ENCODE results near the gene MDM4. TPM values are rescaled to one million over a fixed set of nuclear protein-coding genes. Genes with fewer than 3 reads are reported as not detected.
A peak's percentile ranks its signal among the peaks of the same experiment; 100 is the strongest.

MDM4 gene
- total RNA-seq, 4 donors from 2014 or later: 15.1 to 44.0 (median 28.9) TPM

GRCh38 chr1:204499511-204500468 is 16.4 kb upstream of the MDM4 start:
- no peaks in the 10 kb centered on the region for H3K9me3 ChIP-seq
- ATAC-seq (no peak), DNase-seq (no peak)
- H3K4me3 ChIP-seq: no peak overlapping the region
- H3K27ac ChIP-seq: no peak overlapping the region
- intact Hi-C loops (cut with DNase I; ENCODE audit: low total_unique reads) (no loop called here), in situ Hi-C loops (cut with MboI; ENCODE audit: low sequenced_read_pairs in 4 of 4) (loop anchor here (5.0 to 25.0 kb wide), 4 partner anchors 52 to 637 kb away; partner anchors contain the start of genes ETNK2 (in 1 of the 4), REN (in 1 of the 4) and SNRPE (in 1 of the 4))
- H3K4me1 ChIP-seq: peaks cover 0 to 12% of the 10 kb centered on the region in 2 donors
- H3K36me3 ChIP-seq: no peaks in the 10 kb centered on the region
- no peaks in the 10 kb centered on the region for H3K27me3 ChIP-seq
- TF ChIP-seq, protein P1, sequence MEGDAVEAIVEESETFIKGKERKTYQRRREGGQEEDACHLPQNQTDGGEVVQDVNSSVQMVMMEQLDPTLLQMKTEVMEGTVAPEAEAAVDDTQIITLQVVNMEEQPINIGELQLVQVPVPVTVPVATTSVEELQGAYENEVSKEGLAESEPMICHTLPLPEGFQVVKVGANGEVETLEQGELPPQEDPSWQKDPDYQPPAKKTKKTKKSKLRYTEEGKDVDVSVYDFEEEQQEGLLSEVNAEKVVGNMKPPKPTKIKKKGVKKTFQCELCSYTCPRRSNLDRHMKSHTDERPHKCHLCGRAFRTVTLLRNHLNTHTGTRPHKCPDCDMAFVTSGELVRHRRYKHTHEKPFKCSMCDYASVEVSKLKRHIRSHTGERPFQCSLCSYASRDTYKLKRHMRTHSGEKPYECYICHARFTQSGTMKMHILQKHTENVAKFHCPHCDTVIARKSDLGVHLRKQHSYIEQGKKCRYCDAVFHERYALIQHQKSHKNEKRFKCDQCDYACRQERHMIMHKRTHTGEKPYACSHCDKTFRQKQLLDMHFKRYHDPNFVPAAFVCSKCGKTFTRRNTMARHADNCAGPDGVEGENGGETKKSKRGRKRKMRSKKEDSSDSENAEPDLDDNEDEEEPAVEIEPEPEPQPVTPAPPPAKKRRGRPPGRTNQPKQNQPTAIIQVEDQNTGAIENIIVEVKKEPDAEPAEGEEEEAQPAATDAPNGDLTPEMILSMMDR (IDR thresholded peaks at IDR 0.05 in 4 of 5, conservative IDR thresholded peaks at IDR 0.05 in 1 of 5): no peak
- TF ChIP-seq POLR2A (IDR thresholded peaks at IDR 0.05): no peak

DNA sequence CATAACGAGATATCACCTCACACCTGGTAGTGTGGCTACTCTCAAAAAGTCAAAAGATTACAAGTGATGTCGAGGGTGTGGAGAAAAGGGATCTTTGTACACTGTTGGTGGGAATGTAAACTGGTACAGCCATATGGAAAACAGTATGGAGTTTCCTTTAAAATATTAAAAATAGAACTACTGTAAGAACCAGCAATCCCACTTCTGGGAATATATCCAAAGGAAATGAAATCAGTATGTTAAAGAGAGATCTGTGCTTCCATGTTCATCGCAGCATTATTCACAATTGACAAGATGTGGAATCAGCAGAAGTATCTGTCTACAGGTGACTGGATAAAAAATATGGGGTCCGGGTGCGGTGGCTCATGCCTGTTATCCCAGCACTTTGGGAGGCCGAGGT is 14.0 kb upstream of the MDM4 start:
- peaks cover 6 to 13% of the 10 kb centered on the region in 2 donors for H3K4me1 ChIP-seq
- no peaks in the 10 kb centered on the region for H3K27me3 ChIP-seq
- no peak for TF ChIP-seq POLR2A (IDR thresholded peaks at IDR 0.05)
- TF ChIP-seq, protein P1 (IDR thresholded peaks at IDR 0.05 in 4 of 5, conservative IDR thresholded peaks at IDR 0.05 in 1 of 5): no peak
- ATAC-seq (no peak), DNase-seq (no peak)
- in situ Hi-C loops (cut with MboI; ENCODE audit: low sequenced_read_pairs in 4 of 4) (loop anchor here (5.0 to 25.0 kb wide), 4 partner anchors 55 to 640 kb away; partner anchors contain the start of genes ETNK2 (in 1 of the 4), REN (in 1 of the 4) and SNRPE (in 1 of the 4)), intact Hi-C loops (cut with DNase I; ENCODE audit: low total_unique reads) (no loop called here)
- H3K4me3 ChIP-seq: no peak overlapping the region
- no peak overlapping the region for H3K27ac ChIP-seq
- H3K9me3 ChIP-seq: no peaks in the 10 kb centered on the region
- no peaks in the 10 kb centered on the region for H3K36me3 ChIP-seq

DNA sequence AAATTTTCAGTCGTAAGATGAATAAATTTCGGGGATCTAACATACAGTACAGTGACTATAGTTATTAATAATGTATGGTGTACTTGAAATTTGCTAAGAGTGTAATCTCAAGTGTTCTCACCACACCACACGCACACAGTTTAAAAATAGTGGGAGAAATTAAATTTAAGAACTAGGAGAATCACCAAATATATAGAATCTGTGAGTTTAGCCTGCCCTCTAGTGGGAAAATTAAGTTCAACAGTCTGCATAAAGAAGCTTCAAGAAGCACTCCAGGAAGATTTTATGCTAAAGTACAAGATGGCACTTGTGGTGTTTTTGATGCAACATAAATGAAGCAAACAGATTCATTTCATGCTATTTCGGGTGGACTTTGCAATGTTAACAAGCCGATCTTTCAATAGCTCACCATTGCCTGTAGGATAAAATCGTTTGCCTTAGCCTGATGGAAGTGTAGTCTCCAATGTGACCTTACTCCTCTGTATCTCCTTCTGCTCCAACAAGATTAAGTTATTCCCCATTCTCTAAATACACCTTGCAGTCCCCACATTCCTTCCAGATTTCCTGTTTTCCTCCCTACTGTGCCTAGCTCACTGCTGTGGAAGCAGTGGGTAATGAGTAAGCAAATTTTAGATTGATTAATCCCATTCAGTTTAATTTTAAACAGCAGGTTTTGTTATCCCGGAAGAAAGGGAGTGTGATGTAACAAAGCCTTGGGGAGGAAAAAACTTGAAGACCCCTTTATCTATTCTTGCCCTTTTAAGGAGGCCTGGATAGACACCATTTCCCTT is 12.9 kb upstream of the MDM4 start:
- Histone ChIP-seq H3K9me3 (no peaks in the 10 kb centered on the region), H3K27me3 (no peaks in the 10 kb centered on the region), H3K4me1 (peaks cover 8 to 13% of the 10 kb centered on the region in 2 donors), H3K27ac (peak overlapping the region in 1 of 4 donors; percentile 15), H3K36me3 (no peaks in the 10 kb centered on the region), H3K4me3 (no peak overlapping the region)
- in situ Hi-C loops (cut with MboI; ENCODE audit: low sequenced_read_pairs in 4 of 4): loop anchor here (5.0 to 25.0 kb wide), 4 partner anchors 56 to 641 kb away; partner anchors contain the start of genes ETNK2 (in 1 of the 4), REN (in 1 of the 4) and SNRPE (in 1 of the 4)
- no peak for DNase-seq
- TF ChIP-seq, protein P1 (IDR thresholded peaks at IDR 0.05 in 4 of 5, conservative IDR thresholded peaks at IDR 0.05 in 1 of 5): peak; percentile 78 to 95 (median 82)
- TF ChIP-seq POLR2A (IDR thresholded peaks at IDR 0.05): no peak
- intact Hi-C loops (cut with DNase I; ENCODE audit: low total_unique reads): loop anchor here (1.0 kb wide), 2 partner anchors 57 to 72 kb away; no protein-coding TSS in a partner anchor
- no peak for ATAC-seq

DNA sequence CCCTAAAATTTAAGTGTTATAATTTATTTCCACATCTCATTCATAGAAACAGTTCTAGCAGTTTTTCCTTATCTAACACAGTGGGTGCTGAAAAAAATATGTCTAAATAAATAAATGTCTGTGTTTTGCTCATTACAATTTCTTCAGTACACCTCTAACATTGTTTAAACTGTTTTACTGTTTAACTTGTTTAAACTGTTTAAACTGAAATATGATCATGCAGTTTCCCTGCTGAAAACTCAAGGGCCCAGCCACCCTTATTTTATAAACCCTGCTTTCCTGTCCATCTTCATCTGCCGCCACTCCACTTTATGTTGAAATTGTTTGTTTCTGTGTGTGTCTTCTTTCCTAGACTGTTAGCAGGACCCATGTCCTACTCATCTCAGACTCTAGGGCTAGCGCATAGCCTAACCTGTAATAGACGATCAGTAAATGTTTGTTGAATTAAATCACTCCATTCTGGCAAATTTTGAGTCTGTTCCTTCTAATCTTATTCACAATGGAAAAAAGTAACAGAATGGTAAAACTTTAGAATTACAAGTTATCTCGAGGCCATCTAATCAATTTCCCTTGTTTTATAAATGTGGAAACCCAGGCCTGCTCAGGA is 12.2 kb upstream of the MDM4 start:
- Histone ChIP-seq H3K4me3 (no peak overlapping the region), H3K27ac (peak overlapping the region in 1 of 4 donors; percentile 15), H3K9me3 (no peaks in the 10 kb centered on the region), H3K27me3 (no peaks in the 10 kb centered on the region), H3K4me1 (peaks cover 8 to 13% of the 10 kb centered on the region in 2 donors), H3K36me3 (no peaks in the 10 kb centered on the region)
- ATAC-seq (no peak), DNase-seq (no peak)
- no peak for TF ChIP-seq POLR2A (IDR thresholded peaks at IDR 0.05)
- TF ChIP-seq, protein P1 (IDR thresholded peaks at IDR 0.05 in 4 of 5, conservative IDR thresholded peaks at IDR 0.05 in 1 of 5): no peak
- intact Hi-C loops (cut with DNase I; ENCODE audit: low total_unique reads) (loop anchor here (1.0 kb wide), 2 partner anchors 58 to 73 kb away; no protein-coding TSS in a partner anchor), in situ Hi-C loops (cut with MboI; ENCODE audit: low sequenced_read_pairs in 4 of 4) (loop anchor here (5.0 to 25.0 kb wide), 4 partner anchors 57 to 642 kb away; partner anchors contain the start of genes ETNK2 (in 1 of the 4), REN (in 1 of the 4) and SNRPE (in 1 of the 4))

All from gastrocnemius medialis (tissue), 4 donors.